Heart left ventricle (tissue), 13 donors: ENCODE measurements around the gene BRD1.

Source experiments
- CTCF ChIP-seq, 12 donors: fragments of 200-600 bp; sonication (generic) in 4 of 12; IDR thresholded peaks; one replicate each; pipeline versions ENCODE4 v1.5.0 to v1.8.0; 2018 to 2022; ENCODE audit warnings: antibody characterized with exemption in 12 of 12, mild to moderate bottlenecking in 5 of 12
- POLR2A ChIP-seq, 2 donors: fragments of 450-650 bp; IDR thresholded peaks; one replicate each; pipeline ENCODE4 v1.6.1; 2017; ENCODE audit warnings: antibody characterized with exemption in 2 of 2, mild to moderate bottlenecking in 2 of 2, moderate library complexity in 2 of 2
- donor health status: ischemic (EF 13 %, LVEDD 7.1; RV severe dilation, severe dysfunction).
- donor health status: DM: no; HTN: yes; CAD: no.
- donor health status: DM: no; HTN: no; CAD: no.
- donor health status: ischemic (EF 25% LVEDD 6.9; RV normal size, moderate dysfunction).
- donor health status: ischemic (EF 25% LVEDD 5.7; RV mildly dilated, moderate dysfunction).
- donor health status: ischemic (EF 35%, LVEDD 5.7; RV mildly dilated, moderate dysfunction).
- donor health status: nonischemic (EF 11% LVEDD 7.7; RV severe dilation, severe dysfunction).
- donor health status: DM: yes; HTN: yes; CAD: no.
- donor health status: PGD.
- donor health status: ischemic (EF 29% LVEDD 5.4; RV normal size, mild dysfunction).
- donor health status: nonischemic (EF 23%, LVEDD 6.1; RV moderate dilation, normal function).

GRCh38 chr22:49833340-49834007 lies 5.8 kb upstream of the BRD1 start:
- no peak for TF ChIP-seq CTCF (IDR thresholded peaks at IDR 0.05)
- no peak for TF ChIP-seq POLR2A (IDR thresholded peaks at IDR 0.05)
